NCI-H1930 (cell line): ENCODE results near the gene ACOT11.

Experiments
- DNase-seq, 2 experiments: peaks; one replicate each; lab custom pipeline; 2025; lab: John Stamatoyannopoulos, UW

ACOT11 gene

DNA sequence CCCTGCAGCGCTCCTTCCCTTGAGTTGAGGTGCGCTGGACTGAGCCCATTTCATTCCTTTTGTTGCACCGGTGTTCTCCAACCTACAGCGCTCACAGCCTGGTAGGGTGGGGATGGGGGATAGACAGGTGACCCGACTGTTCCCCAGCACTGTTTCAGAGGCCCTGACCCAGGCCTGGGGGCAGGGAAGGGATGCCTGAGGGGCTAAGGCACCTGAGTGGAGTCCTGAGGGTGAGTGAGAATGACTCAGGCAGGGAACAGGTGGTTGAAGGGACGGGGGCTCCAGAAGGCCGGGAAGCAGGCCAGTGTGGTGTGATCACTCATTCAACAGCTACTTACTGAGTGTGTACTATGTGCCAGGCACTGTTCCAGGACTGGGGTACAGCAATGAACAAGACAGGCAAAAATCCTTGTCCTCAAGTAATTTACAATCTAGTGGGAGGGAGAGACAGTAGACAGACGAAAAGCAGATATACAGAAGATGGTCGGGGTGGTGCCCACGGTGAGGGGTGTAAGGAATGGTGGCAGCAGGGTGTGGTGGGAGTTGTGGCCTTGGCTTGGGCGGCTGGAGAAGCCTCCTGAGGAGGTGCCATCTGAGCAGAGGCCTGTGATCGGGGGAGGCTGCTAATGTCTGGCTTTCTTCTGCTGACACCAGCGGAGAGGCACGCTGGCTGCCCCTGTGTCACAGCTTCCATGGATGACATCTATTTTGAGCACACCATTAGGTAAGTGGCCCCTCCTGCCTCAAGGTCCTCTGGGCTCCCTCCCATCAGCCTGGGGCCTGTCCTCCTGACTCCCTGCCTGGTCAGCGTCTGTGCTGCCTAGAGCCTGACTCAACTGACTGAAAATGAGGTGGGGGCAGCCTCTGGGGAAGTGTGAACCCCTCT is 37.4 kb downstream of the ACOT11 start:
- DNase-seq, result no peak

DNA sequence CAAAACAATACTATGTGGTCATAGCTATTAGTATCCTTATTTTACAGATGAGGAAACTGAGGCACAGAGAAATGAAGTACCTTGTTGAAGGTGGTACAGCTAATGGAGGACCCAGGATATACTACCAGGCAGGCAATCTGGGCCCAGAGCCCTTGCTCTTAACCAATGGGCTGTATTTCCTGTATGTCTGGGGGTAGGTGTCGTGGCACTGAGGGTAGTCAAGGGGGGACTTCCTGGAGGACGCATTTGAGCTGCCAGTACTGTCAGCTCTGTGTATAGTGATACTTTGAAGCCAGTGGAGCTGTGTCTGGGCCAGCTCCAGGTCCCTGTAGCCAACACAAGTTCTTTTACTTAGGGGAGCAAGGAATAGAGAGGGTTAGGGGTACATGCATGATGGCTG is 40.3 kb downstream of the ACOT11 start:
- no peak for DNase-seq

DNA sequence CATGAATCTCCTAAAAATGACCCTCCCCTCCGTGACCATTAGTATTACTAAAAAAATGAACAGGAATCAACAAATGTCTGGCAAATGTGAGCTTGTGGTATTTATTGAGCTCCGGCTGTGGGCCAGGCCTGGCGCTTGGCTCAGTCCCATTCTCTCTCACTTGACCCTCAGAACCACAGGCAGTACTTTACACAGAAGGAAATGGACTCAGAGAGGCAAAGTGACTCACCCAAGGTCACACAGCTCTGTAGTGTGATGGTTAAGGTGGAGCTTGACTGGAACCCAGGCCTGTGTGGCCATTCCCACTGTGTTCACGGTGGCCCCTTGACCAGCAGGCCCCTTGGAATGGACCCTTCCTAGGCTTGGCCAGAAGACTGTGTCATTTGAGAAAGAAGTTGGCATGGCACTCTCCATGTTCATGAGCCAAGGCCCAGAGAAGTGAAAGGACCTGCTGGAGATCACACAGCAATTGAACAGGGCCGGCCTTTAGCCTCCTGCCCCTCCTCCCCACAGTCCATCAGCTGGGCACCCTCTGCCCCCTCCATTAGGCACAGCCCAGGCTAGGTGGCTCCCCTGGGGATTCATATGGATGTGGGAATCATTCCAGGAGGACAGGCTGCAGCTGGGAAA is 43.2 kb downstream of the ACOT11 start:
- DNase-seq, result no peak

DNA sequence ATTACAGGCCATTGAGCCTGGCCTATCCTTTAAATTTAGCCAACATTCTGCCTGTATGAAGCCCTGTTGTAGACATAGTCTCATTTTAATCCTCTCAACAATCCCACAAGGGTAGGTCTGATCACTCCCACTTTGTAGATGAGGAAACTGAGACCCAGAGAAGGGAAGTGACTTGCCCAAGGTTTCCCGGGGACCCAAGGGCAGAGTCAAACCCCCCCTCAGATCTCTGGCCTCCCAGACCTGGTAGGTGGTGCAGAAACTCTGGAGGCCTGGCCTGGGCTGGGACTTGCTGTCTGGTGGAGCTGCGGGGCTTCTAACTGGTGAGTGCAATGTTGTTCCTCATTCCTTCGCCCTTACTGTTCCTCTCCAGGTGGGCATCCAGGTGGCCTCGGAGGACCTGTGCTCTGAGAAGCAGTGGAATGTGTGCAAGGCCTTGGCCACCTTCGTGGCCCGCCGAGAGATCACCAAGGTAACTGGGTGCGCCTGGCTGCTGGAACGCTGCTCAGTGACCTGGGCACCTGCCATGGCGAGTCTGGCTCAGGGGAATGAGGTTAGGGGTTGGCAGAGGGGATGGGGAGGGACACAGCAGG is 45.6 kb downstream of the ACOT11 start:
- DNase-seq, result no peak

DNA sequence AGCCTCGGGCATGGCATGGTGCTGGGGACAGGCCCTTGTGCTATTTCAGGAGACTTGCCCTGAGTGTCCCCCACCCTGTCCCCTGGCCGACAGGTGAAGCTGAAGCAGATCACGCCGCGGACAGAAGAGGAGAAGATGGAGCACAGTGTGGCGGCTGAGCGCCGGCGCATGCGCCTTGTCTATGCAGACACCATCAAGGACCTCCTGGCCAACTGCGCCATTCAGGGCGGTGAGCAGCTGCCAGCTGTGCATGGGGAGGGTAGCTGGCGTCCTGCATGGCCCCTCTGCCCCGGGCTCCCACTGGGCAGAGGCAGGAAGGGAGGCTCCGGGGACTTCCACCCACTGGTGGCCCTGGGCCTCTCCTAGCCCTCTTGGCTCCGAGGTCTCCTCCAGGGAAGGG is 46.4 kb downstream of the ACOT11 start:
- no peak for DNase-seq

DNA sequence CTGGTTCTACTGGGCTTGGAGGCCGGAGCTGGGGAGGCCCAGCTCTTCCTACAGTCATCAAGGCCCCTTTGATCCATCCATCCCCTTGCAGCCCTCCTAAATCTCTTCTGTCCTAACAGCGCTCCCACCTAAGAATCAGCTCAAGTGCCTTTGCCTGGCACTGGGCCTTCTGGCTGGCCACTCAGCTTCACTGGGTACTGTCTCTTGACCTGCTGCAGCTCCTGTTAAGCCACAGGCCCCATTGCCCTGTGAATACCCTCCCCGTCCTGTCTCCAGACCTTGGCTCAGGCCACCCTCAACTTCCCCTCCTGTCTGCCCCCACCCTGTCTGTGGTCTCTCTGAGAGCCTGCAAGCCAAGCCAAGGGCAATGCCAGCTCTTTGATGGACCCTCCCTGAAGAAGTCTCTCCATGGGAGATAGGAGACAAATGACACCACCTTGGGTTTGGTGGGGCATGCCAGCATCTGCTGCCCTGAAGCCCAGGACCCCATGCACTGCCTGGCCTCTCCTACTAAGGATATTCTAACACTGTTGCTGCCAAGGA is 48.0 kb downstream of the ACOT11 start:
- DNase-seq, result no peak

DNA sequence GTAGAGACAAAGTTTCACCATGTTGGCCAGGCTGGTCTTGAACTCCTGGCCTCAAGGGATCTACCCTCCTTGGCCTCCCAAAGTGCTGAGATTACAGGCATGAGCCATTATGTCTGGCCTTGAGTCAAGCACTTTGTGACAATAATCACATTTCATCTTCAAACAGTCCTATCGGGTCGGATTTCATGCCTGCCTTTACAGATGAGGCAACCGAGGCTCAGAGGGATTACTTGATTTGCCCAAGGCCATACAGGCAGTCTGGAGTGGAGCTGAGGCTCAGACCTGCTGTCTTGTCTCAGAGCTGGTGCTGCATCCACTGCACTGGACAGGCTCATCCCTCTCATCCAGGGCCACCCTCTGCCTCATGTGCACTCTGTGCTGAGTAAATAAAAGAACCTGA is 48.7 kb downstream of the ACOT11 start:
- DNase-seq, result no peak

DNA sequence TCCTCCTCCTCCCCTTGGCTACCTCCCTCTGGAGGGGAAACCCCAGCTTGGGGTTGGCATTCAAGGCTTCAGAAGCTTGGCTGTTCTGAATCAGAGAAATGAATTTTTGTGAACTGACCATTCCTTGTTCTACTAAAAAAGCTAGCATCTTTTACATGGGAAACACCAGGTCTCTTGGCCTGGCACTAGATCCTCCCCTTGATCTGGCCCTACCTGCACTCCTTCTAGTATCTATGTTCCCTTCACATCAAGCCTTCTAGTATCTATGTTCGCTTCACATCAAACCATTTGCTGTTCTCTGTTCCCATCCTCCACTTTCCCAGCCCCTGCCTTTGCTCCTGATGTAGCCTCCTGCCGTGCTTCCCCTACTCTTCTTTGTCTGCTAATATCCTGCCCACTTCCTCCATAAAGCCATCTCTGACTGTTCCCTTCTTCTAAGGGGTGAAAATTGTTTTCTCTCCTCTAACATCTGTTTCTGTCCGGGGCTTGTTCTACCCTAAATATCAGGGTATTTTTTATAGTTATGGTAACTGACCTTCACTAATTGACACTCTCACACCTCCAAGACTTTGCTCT is 49.5 kb downstream of the ACOT11 start:
- DNase-seq, result no peak

DNA sequence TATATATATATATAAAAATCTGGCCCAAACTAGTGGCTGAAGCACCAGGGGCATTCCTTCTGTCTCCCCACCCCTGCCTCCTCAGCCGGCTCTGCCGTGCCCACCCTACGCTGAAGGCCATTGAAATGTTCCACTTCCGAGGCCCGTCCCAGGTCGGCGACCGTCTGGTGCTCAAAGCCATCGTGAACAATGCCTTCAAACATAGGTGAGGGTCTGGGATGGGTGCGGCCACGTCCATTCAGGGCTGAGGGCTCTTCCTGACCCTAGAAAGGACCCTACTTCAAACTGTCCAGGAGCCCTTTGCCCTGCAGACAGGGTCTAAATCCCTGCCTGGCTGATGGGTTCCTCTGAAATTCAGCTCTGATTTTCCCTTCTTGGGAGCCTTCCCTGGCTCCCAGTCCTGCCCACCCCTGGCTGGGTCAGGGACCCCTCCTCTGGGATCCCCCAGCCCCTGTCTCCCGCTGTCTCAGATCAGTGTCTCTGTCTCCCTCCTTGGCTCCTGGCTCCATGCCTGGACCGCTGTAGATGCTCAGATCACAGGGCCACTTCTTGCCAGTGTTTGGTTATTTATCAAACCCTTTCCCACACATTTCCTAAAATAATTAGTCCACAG is 51.3 kb downstream of the ACOT11 start:
- DNase-seq, result no peak

DNA sequence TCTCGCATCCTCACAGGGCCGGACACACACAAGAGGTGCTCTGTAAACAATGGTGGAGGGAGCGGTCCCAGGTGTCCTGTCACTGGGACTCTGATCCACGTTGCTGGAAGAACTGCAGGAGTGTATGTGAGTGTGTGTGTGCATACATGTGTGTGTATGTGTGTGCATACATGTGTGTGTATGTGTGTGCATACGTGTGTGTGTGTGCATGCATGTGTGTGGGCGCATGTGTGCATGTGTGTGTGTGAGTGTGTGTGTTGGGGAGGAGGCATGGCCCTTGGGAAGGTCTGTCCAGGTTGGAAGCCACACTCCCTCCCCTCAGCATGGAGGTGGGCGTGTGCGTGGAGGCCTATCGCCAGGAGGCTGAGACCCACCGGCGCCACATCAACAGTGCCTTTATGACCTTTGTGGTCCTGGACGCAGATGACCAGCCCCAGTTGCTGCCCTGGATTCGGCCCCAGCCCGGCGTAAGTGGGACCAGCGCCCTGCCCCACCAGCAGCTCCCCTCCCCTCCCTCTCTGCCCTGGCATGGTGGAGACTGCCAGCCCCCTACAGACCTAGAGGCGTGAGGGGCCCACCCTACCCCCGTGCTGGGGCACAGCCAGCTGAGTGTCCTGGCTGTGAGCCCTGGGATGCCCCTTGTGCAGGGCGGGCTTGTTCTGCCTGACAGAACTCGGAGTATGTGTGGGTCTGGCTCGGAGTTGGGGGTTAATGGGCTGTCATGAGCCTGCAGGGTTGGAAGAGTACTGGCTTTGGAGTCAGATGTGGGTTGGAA is 53.1 kb downstream of the ACOT11 start:
- no peak for DNase-seq

DNA sequence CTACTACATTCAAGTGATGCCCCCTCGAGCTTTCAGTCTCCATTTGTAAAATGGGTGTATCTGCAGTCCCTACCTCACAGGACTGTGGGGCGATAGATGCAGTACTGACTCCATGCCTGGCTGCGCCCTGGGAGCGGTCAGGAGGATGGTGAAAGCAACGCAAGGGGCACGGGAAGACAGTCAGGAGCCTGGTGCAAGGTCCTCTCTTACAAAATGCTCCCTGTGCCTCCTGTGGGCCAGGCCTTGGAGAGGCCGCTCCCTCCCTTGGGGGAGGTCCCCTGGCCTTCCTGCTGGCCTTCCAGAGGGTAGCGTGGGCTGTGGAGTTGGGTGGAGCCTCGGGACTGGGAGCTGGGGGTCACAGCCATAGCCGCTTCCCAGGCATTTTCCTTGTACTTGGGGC is 53.7 kb downstream of the ACOT11 start:
- DNase-seq, result no peak

DNA sequence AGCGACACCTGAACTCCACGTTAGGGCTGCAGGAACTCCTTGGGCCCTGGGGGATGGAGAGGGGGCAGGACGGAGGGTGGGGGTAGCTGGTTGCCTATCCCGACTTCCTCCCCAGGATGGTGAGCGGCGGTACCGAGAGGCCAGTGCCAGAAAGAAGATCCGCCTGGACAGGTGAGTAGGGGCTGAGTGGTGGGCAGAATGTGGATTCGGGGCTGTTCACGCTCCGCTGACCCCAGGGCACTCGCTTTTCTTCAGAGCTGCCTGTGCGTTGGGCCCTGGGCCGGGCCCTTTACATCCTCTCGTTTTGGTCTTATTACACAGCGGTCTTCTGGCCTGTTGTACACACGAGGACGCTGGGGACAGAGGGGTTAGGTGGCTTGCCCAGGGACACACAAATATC is 54.5 kb downstream of the ACOT11 start:
- DNase-seq, result no peak

DNA sequence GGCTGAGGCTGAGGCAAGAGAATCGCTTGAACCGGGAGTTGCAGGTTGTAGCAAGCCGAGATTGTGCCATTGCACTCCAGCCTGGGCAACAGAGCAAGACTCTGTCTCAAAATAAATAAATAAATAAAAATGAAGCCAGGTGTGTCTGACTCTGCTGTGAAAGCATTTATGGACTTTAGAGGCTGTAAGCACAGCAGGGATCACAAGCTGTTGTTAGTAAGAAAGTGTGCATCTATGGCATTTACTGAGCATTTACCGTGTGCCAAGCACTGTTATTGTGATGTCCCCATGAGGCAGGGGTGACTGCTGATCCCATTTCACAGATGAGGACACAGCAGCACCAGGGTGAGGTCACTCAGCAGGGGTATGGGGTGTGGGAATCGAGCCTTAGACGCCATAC is 55.2 kb downstream of the ACOT11 start:
- DNase-seq, result no peak

DNA sequence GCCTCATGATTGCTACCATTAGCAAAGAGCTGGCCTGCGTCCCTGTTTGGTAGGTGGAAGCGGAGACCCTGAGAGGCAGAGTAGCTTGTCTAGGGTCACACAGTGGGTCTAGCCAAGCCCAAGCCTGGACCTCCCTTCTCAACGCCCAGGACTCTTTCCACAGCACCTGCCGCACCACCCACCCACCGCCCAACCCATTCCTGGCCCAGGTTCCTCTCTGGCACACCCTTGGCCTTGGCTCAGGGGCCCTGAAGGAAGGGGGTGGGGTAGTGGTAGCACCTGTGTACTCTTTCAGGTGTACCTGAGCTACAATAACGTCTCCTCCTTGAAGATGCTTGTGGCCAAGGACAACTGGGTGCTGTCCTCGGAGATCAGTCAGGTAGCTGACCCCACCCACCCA is 56.0 kb downstream of the ACOT11 start:
- DNase-seq, result no peak

DNA sequence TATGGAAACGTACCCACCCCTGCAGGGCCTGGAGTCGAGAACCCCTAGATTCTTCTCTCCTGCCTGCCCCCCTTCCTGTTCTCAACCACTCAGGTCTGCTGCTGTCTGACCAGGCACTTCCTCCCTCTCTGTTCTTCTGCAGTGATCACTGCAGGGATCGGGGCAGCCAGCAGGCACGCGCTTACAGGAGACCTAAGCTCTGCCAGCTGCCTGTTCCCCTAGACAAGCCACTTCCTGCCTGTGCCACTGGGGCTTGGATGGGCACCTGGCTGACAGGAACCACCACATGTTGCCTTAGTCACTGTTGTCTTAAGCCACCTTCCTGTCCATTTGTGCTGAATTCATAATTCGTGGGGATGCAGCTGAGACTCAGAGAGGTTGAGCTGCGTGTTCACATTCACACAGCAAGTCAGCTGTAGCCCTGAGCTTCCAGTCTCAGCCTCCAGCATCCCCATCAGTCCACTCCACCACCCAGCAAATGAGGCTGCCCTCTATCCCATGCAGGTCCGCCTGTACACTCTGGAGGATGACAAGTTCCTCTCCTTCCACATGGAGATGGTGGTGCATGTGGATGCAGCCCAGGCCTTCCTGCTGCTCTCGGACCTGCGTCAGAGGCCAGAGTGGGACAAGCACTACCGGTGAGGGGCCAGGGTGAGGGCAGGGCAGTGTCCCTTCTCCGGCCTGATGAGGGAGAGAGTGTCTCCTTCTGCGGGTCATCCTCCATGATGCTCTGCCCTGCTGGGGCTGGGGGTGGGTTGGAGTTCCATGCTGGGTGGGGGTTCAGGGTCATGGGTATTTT is 56.7 kb downstream of the ACOT11 start:
- no peak for DNase-seq

DNA sequence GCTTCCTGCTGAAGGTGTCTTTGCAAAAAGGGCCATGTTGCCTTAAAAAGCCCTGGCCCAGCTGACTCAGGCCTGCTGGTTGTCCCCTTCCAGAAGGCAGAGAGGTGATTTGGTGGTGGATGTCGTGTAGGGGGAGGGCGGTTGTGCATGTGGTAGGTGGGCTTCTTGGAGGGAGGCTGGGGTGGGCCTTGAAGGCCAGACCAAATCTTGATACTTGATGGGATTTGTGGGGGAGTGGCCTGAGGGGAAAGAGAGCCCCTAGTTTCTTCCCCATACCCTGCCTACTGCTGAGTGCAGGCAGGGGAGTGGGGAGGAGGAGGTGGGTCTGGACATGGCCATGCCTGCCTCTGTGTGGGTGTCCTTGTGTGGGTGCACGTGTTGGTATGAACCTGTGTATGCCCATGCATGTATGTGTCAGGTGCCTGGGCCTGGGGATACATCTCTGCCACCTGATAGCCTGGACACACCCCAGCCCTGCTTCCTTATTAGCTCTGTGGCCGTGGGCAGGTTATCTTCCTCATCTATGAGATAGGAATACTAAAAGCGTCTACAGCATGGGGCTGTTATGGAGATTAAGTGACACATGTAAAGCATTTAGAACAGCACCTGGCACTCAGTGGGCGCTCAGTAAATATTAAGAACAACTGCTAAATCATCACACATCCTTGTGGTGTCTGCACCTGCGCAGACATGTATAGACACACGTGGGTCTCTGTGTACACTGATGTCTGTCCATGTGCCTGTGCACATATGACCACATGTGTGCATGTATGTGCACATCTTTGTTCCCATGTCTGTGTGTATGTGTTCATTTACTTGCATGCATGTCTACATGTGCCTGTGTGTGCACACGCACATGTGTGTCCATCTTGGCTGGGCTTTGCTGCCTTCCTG is 58.3 kb downstream of the ACOT11 start:
- no peak for DNase-seq

DNA sequence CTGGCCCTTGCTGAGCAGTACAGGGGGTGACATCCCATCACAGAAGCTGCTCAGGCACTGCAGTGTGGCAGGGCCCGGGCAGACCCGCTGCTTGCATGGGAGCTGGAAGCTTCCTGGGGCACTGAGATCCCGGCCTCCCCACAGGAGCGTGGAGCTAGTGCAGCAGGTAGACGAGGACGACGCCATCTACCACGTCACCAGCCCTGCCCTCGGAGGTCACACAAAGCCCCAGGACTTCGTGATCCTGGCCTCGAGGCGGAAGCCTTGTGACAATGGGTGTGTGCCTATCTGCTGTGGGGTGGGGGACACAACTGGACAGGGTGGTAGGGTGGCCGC is 58.9 kb downstream of the ACOT11 start:
- no peak for DNase-seq

DNA sequence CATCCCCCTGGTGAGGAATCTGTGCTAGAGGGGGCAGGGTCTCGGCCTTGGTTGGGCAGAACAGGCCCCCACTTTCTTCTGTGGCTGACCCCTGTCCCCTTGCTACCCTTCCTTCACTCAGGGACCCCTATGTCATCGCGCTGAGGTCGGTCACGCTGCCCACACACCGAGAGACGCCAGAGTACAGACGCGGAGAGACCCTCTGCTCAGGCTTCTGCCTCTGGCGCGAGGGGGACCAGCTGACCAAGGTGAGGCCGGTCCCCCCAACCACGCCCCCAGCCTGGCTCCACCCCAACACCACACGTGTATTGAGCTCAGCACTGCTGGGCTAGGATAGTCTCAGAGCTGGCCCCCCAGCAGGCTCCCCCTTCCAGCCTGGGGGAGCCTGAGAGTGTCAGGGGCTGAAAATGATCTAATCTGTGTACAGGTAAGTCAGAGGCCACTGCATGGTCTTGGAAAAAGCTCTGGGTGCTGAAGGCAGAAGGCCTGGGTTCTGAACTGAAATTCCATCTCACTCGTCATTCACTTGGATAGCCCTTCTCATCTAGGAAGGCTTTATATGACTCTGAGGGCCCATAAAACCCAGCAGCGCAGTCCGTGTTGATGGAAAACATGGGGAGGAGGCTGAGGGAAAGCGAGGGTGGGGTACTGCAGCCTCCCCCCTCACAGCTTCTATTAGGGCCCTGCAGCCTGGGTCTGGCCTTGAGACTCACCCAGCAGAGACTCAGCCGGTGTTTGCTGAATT is 60.0 kb downstream of the ACOT11 start:
- no peak for DNase-seq
